Osteoblast (primary cell): Measurements from ENCODE around the gene FPR3. TPM values are rescaled to one million over a fixed set of nuclear protein-coding genes. Genes with fewer than 3 reads are reported as not detected.
A peak's percentile ranks its signal among the peaks of the same experiment; 100 is the strongest.
"Not testable (repeated sequence)": the region's sequence is repeated elsewhere in the genome, so short reads cannot be mapped to it uniquely, and the experiment has no call there.

Experiments
- DNase-seq: peaks from one replicate; pipeline ENCODE4 v3.0.0; 2011; ENCODE audit warnings: low spot score, mixed read lengths; ENCODE audit not compliant: insufficient read length; ENCODE audit errors: missing footprints
- H2AFZ ChIP-seq: 2 replicates; pipeline ENCODE4 v1.6.0; 2011; ENCODE audit warnings: mild to moderate bottlenecking, low read length
- H3K27ac ChIP-seq: 2 replicates; pipeline ENCODE4 v1.5.1; 2011; ENCODE audit warnings: mild to moderate bottlenecking, low read depth, low read length, moderate library complexity
- H3K27me3 ChIP-seq: 2 replicates; pipeline ENCODE4 v1.6.0; 2012; ENCODE audit warnings: mild to moderate bottlenecking, control low read depth, inconsistent platforms, low read length, moderate library complexity; ENCODE audit not compliant: insufficient read depth
- H3K36me3 ChIP-seq: 2 replicates; pipeline ENCODE4 v1.5.1; 2011; ENCODE audit warnings: mild to moderate bottlenecking, low read length, control low read depth, moderate library complexity; ENCODE audit not compliant: insufficient read depth
- H3K4me1 ChIP-seq: 2 replicates; pipeline ENCODE4 v1.5.1; 2011; ENCODE audit warnings: mild to moderate bottlenecking, low read length, control low read depth, moderate library complexity; ENCODE audit not compliant: insufficient read depth
- H3K4me2 ChIP-seq: 2 replicates; pipeline ENCODE4 v1.6.0; 2011; ENCODE audit warnings: mild to moderate bottlenecking, low read length; ENCODE audit not compliant: insufficient read depth
- H3K4me3 ChIP-seq: fragments of 200-600 bp; sonication (generic); 3 replicates; pipeline ENCODE4 v1.5.1; 2012; ENCODE audit warnings: mild to moderate bottlenecking, low read length, inconsistent platforms; ENCODE audit not compliant: insufficient read depth
- H3K79me2 ChIP-seq: 2 replicates; pipeline ENCODE4 v1.6.0; 2012; ENCODE audit warnings: mild to moderate bottlenecking, low read length, control low read depth, inconsistent platforms; ENCODE audit not compliant: insufficient read depth
- H3K9me3 ChIP-seq: 2 replicates; pipeline ENCODE4 v1.5.1; 2011; ENCODE audit warnings: low read depth, low read length, control low read depth
- H4K20me1 ChIP-seq: 2 replicates; pipeline ENCODE4 v1.6.0; 2012; ENCODE audit warnings: mild to moderate bottlenecking, low read length, control low read depth; ENCODE audit not compliant: insufficient read depth
- CTCF ChIP-seq: IDR thresholded peaks from 2 replicates; pipeline ENCODE4 v1.5.1; 2011; ENCODE audit warnings: mild to moderate bottlenecking, low read depth, low read length, moderate library complexity; ENCODE audit errors: extremely low read depth
- total RNA-seq: library from RNA; depleted of rRNA; stranded (reverse); fragments of >200 nt; gene quantifications from 2 replicates; pipeline ENCODE4 v1.2.3, GENCODE V29; 2012

Gene FPR3
- total RNA-seq, 1 donor: 1.1 TPM

DNA sequence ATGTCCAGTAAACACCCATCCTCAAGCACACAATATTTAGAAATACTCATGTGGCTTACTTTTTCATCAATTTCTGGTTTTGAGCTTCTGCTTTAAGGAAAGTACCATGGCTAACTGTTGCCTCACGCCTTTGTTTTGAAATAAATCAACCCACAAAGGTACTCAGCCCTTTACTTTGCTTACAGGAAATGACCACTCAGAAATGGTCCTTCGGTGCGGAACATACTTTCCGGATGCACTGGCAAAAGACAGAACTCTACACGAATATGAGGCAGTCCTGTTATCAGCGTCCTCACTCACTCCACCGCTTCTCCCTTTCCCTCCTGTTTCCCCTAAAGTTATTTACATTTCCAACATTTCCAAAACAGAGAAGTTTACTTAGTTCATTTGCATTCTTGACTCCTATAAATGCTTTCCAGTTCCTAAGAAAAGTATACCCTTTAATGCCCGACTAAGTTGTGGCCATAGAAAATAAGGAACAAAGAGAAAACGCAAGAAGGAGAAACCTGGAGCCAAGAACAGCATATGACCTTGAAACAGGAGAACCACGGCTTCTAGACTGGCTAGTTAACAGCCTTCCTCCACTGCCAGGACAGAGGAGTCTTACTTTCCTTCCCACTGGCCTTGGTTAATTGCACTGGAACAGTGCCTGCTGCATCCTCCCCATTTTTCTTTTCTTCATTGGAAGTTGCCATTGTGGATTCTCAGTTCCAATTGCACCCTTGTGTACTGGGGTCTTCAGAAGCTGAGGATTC is 23.4 kb upstream of the FPR3 start:
- TF ChIP-seq CTCF: no peak
- no peak for DNase-seq
- H3K27ac ChIP-seq: no peak overlapping the region

GRCh38 chr19:51772977-51773376 is 22.0 kb upstream of the FPR3 start:
- Histone ChIP-seq H3K4me2 (no peak overlapping the region), H3K9me3 (no peaks in the 10 kb centered on the region), H3K27ac (no peak overlapping the region), H3K79me2 (no peaks in the 10 kb centered on the region), H3K4me1 (peaks cover 5% of the 10 kb centered on the region), H3K36me3 (no peaks in the 10 kb centered on the region), H4K20me1 (no peaks in the 10 kb centered on the region), H3K27me3 (no peaks in the 10 kb centered on the region), H3K4me3 (no peak overlapping the region), H2AFZ (no peak overlapping the region)
- DNase-seq: no peak
- no peak for TF ChIP-seq CTCF

More for the DNA sequence above, 23.4 kb upstream of the FPR3 start:
- Histone ChIP-seq H3K4me2 (peak overlapping the region; percentile 23), H3K4me3 (no peak overlapping the region), H2AFZ (peak overlapping the region; percentile 37), H3K79me2 (no peaks in the 10 kb centered on the region), H3K36me3 (no peaks in the 10 kb centered on the region), H3K27me3 (no peaks in the 10 kb centered on the region), H3K9me3 (no peaks in the 10 kb centered on the region), H4K20me1 (no peaks in the 10 kb centered on the region), H3K4me1 (no peaks in the 10 kb centered on the region)

DNA sequence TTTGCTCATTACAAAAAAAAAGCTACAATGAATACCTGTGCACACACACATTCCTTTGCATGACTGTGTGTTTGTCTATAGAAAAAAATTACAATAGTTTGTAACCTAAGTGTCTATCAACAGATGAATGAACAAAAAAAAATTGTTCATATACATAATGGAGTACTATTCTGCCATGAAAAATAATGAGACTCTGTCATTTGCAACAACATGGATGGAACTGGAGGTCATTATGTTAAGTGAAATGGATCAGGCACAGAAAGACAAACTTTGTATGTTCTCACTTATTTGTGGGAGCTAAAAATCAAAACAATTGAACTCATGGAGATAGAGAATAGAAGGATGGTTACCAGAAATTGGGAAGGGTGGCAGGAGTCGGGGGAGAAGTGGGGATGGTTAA is 18.4 kb upstream of the FPR3 start:
- not testable (repeated sequence) for H3K27ac ChIP-seq, H3K4me1 ChIP-seq, H3K79me2 ChIP-seq, H3K4me2 ChIP-seq, H4K20me1 ChIP-seq, DNase-seq, H3K9me3 ChIP-seq, H3K4me3 ChIP-seq, H2AFZ ChIP-seq, H3K36me3 ChIP-seq
- H3K27me3 ChIP-seq: peaks cover 16% of the 10 kb centered on the region

DNA sequence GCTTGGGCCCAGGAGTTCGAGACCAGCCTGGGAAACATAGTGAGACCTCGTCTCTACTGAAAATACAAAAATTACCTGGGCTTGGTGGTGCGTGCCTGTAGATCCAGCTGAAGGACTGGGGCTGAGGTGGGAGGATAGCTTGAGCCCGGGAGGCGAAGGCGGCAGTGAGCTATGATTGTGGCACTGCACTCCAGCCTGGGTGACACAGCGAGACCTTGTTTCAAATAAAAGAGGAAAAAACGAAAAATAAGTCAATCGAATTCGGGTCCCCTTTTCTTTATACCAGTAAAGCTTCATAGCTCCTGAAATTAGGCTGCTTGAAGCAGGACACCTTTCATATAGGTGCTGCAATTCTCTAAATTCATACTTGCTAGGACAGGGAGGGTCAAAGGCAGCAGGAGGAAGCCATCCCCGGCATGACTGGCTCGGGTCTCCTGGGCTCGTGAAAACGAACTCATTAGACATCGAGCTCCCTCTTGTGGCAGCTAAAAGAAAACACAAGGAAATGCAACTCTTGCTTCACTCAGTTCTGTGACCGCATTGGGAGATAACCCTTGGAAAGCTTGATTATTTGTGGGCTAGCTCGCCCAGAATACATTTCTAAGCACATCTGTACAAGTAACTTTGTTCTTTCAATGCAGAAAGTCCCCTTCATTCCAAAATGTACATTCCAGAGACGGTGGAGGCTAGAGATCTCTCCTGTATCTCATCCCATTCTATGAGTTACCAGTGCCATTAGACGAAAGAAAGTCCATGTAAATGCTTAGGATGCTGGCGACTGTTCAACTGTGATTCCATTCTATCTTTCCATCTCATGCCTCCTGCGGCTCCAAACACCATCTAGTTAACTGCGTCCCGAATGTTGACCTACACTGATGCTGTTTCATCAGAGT is 17.1 kb upstream of the FPR3 start:
- Histone ChIP-seq H4K20me1 (no peaks in the 10 kb centered on the region), H3K79me2 (no peaks in the 10 kb centered on the region), H2AFZ (peak overlapping the region; percentile 62), H3K27me3 (peaks cover 16% of the 10 kb centered on the region), H3K36me3 (no peaks in the 10 kb centered on the region), H3K4me2 (peak overlapping the region; percentile 57), H3K9me3 (no peaks in the 10 kb centered on the region), H3K4me3 (peak overlapping the region; percentile 20), H3K27ac (peak overlapping the region; percentile 31), H3K4me1 (peaks cover 10% of the 10 kb centered on the region)
- DNase-seq: no peak
- TF ChIP-seq CTCF: peak; percentile 79
